Ramos (cell line): Measurements from ENCODE around the gene C2orf15.
"Not testable (repeated sequence)": the region's sequence is repeated elsewhere in the genome, so short reads cannot be mapped to it uniquely, and the experiment has no call there.

Experiments used
- in situ Hi-C: fragments of 300-500 bp; cut with MboI; formaldehyde crosslinking; loops from one replicate; pipeline ENCODE4 v1.14.3; 2022; ENCODE audit warnings: low sequenced_read_pairs; ENCODE audit not compliant: unreplicated experiment

The C2orf15 gene

GRCh38 chr2:99158599-99158998 lies 17.1 kb downstream of the C2orf15 start:
- in situ Hi-C loops: loop anchor here (25.0 kb wide), 1 partner anchor 329 kb away; the partner anchor contains the start of gene REV1

- in situ Hi-C loops: loop anchor here (25.0 kb wide), 1 partner anchor 328 kb away; the partner anchor contains the start of gene REV1
These were observed 18.1 kb downstream of the C2orf15 start for GRCh38 chr2:99159594-99159993.

GRCh38 chr2:99166218-99166617 lies 24.7 kb downstream of the C2orf15 start:
- in situ Hi-C loops: loop anchor here (25.0 kb wide), 1 partner anchor 321 kb away; the partner anchor contains the start of gene REV1

- in situ Hi-C loops: loop anchor here (25.0 kb wide), 1 partner anchor 318 kb away; the partner anchor contains the start of gene REV1
These were observed 28.0 kb downstream of the C2orf15 start for GRCh38 chr2:99169534-99169933.

GRCh38 chr2:99171377-99172140 lies 30.1 kb downstream of the C2orf15 start:
- in situ Hi-C loops: loop anchor here (25.0 kb wide), 1 partner anchor 316 kb away; the partner anchor contains the start of gene REV1

GRCh38 chr2:99180755-99181623 lies 39.5 kb downstream of the C2orf15 start, which contains the start of the genes MITD1 and MRPL30:
MITD1 (minus strand) TSS chr2:99181058; CDS start chr2:99180981, 77 bp downstream.
MRPL30 (plus strand) TSS chr2:99181184; CDS start chr2:99186204, 5,020 bp downstream.
- in situ Hi-C loops: loop anchor here (10.0 kb wide), 1 partner anchor 154 kb away; the partner anchor contains the start of genes EIF5B and TXNDC9

GRCh38 chr2:99181624-99182000 lies 40.1 kb downstream of the C2orf15 start:
- in situ Hi-C loops: loop anchor here (10.0 kb wide), 1 partner anchor 153 kb away; the partner anchor contains the start of genes EIF5B and TXNDC9

- in situ Hi-C loops: loop anchor here (10.0 kb wide), 1 partner anchor 152 kb away; the partner anchor contains the start of genes EIF5B and TXNDC9
These were observed 41.5 kb downstream of the C2orf15 start for GRCh38 chr2:99183025-99183424.

- in situ Hi-C loops: loop anchor here (10.0 kb wide), 1 partner anchor 150 kb away; the partner anchor contains the start of genes EIF5B and TXNDC9
These were observed 43.3 kb downstream of the C2orf15 start for GRCh38 chr2:99184811-99185210.

GRCh38 chr2:99187011-99187410 lies 45.5 kb downstream of the C2orf15 start:
- in situ Hi-C loops: loop anchor here (10.0 kb wide), 1 partner anchor 148 kb away; the partner anchor contains the start of genes EIF5B and TXNDC9

GRCh38 chr2:99188357-99188756 lies 46.9 kb downstream of the C2orf15 start:
- in situ Hi-C loops: loop anchor here (10.0 kb wide), 1 partner anchor 146 kb away; the partner anchor contains the start of genes EIF5B and TXNDC9

GRCh38 chr2:99190548-99190947 lies 49.0 kb downstream of the C2orf15 start:
- in situ Hi-C loops: no loop called here

GRCh38 chr2:99192364-99192763 lies 50.9 kb downstream of the C2orf15 start:
- in situ Hi-C loops: not testable (repeated sequence)

- in situ Hi-C loops: no loop called here
These were observed 56.8 kb downstream of the C2orf15 start for GRCh38 chr2:99198103-99198841.

- in situ Hi-C loops: no loop called here
These were observed 58.7 kb downstream of the C2orf15 start for GRCh38 chr2:99200076-99200800.
